Measurements from ENCODE around the gene TOPBP1. TPM values are rescaled to one million over a fixed set of nuclear protein-coding genes. Genes with fewer than 3 reads are reported as not detected.
"Not testable (repeated sequence)": the region's sequence is repeated elsewhere in the genome, so short reads cannot be mapped to it uniquely, and the experiment has no call there.

Gene TOPBP1
- polyA plus RNA-seq, 3 donors: 41.1 to 52.7 (median 43.5) TPM

DNA sequence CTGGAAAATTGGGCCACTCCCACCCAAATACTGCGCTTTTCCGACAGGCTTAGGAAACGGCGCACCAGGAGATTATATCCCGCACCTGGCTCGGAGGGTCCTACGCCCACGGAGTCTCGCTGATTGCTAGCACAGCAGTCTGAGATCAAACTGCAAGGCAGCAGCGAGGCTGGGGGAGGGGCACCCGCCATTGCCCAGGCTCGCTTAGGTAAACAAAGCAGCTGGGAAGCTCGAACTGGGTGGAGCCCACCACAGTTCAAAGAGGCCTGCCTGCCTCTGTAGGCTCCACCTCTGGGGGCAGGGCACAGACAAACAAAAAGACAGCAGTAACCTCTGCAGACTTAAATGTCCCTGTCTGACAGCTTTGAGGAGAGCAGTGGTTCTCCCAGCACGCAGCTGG is 110.2 kb downstream of the TOPBP1 start:
- DNase-seq (ENCODE audit: extremely low read depth in 1 of 11, low read depth in 9 of 11, low spot score in 4 of 11): not testable (repeated sequence)

Other genes starting within 250 kb of the TOPBP1 start
- 100 to 1,000 TPM; 129 to 158 (median 142) TPM for gene CDV3, start 88.3 kb downstream of the TOPBP1 start, polyA plus RNA-seq (ENCODE audit: insufficient read length in 3 of 3)
- 1 to 10 TPM; 6.9 to 10.0 (median 9.1) TPM for gene TF, start 84.5 kb upstream of the TOPBP1 start, polyA plus RNA-seq (ENCODE audit: insufficient read length in 3 of 3)
- 10 to 100 TPM; 48.8 to 56.5 (median 52.7) TPM for gene SRPRB, start 143.9 kb upstream of the TOPBP1 start, polyA plus RNA-seq (ENCODE audit: insufficient read length in 3 of 3)
- gene RAB6B, start 233.9 kb upstream of the TOPBP1 start, polyA plus RNA-seq (ENCODE audit: insufficient read length in 3 of 3): 10 to 100 TPM; 16.4 to 18.9 (median 18.3) TPM

Data from renal cortex interstitium (tissue), 11 donors.